CD4-positive, alpha-beta T cell treated with Interleukin-2 at 100 ng/mL for 4 hours (primary cell): Measurements from ENCODE around the gene CITED4.

Source experiments
- DNase-seq: peaks from one replicate; pipeline ENCODE4 v3.0.0-alpha.2; 2020; ENCODE audit warnings: low spot score

Gene CITED4

GRCh38 chr1:40834968-40835545 lies 27.1 kb downstream of the CITED4 start:
- no peak for DNase-seq

- no peak for DNase-seq
Observed at GRCh38 chr1:40833979-40834378, 28.2 kb downstream of the CITED4 start.

DNA sequence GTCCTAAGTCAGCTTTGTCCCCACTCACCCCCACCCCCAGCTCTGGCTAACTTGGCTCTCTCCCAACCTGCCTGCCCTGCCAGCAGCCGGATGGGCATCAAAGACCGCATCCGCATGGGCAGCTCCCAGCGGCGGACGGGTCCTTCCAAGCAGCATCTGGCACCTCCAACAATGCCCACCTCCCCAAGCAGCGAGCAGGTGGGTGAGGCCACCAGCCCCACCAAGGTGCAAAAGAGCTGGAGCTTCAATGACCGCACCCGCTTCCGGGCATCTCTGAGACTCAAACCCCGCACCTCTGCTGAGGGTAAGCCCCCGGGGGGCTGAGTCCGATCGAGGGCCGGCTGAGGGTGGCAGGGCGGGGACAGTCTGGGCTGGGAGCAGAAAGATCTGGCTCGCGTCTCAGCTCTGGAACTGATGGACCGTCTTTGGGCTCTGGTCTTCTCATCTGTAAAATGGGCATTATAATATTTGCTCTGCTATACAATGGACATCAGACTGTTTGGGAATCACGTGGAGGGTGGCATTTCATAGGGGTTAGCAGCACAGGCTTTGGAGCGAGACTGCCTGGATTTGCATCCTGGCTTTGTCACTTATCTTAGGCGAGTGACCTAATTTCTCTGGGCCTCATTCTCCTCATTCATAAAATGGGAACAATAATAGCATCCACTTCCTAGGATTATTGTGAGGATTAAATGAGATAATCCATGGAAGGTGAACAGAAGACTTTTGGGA lies 31.0 kb downstream of the CITED4 start:
- DNase-seq, result no peak

DNA sequence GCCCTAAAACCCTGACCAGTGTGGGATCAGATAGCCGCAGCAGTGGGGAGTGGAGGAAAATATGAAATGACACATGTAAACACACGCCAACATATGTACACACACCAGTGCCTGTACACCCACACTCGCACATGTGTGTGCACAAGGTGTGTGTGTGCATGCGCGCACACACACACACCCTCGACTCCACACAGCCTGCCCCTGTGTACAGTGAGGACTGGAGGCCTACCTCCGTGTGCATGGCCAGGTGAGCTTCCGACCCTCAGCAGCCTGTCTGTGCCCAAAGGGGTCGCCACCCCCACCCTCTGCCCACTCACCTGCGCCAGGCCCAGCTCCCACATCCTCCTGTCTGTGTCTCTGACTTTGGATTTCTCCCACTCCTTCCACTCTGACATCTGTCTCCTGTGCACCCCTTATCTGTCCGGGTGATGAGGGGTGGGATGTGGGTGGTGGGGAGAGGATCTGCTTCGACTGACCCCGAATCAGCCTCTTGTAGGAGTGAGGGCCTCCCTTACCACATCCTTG lies 31.7 kb downstream of the CITED4 start:
- DNase-seq, result no peak

DNA sequence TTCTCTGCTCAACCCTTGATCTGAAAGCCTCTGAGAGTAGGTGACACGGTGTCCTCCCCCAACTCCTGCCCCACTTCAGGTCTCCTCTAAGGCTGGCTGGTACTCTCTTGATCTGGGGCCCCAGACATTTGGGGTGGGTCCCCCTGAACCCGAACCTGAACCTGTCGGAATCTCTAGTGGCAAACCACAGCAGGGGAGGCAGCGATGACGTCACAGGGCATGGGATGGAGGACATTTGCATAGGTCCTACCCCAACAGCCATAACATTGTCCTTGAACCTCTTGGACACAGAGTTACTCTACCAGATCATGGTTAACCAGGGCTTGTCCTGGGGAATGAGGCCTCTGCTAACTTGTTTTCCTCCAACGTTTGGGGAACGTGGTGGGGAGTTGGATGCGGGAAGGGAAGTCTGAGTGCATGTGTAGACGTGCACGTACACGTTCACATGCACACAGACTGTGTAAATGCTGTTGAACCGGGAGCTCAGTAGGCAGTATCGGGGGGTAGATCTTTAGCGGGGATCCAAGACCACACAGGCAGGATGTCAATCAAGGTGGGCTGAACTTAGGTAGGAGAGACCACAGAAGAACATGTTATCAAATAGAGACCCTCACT lies 32.4 kb downstream of the CITED4 start:
- no peak for DNase-seq

DNA sequence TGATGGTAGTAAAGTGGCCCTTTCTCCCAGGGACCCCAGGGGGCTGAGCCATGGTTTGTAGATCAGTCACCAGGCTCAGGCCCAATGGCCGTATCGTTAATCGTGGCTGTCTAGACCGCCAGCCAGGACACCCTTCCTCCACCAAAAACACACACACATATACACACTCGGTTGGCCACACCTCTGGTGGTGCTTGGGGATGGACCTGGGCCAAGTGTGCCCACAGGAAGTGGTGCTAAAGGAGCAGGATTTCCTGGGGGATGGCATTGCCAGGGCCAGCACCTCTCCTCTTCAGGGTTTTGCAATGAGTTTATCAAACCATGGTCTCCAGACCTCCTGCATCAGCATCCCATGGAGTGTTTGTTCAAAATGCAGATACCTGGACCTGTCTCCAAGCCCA lies 36.2 kb downstream of the CITED4 start:
- no peak for DNase-seq

DNA sequence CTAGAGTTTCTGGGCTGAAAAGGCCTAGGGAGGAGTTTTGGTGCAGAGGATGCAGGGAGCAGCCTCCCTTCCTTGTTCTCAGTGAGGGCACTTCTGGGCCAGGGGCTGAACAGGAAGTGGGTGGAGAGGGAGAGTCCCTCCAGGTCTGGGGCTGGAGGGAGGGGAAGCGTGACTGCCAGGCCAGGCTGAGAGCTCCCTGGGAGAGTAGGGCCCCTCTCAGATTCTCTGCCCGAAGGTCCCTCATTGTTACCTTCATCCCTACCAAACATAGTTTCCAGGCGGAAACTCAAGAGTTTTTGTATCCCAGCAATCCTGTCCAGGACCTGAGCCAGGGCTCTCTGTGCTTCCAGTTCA lies 36.8 kb downstream of the CITED4 start:
- DNase-seq, result no peak

DNA sequence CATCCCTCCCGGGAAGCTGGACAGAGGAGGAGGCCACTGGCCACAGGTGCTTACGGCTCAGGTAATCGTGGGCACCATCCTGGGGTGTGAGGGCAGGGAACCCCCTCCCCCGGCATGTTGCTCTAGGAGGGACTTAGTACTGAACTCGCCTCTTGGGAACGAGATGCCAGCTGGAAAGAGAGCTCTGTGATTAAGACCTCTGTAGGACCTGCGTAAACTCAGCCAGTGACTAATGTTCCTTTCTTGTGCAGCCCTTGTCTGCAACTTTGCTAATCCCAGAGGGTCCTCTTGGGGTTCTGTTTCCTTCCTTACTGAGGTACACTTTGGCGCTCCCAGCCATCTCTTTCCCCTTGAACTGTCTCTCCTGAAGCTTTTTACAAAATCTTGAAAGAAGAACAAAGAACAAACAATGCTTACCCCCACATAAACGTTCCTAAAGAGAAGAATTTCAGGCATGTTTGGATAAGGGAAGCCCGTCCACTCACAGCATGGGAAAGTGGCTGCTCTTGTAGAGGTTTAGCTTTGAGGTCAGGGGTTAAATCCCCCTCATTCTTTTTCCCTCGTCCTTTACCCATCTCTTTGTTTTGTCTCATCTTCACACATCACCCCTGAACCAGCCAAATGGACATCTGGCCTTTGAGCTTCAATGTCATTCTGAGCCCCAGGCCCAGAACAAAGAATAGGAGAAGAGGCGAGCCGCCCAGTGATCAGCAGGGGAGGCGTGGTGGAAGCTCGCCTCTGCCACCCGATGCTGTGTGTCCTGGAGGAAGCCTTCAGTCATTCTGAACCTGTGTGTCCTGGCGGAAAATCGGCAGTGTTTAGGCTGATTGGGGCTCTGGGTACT lies 37.4 kb downstream of the CITED4 start:
- no peak for DNase-seq

DNA sequence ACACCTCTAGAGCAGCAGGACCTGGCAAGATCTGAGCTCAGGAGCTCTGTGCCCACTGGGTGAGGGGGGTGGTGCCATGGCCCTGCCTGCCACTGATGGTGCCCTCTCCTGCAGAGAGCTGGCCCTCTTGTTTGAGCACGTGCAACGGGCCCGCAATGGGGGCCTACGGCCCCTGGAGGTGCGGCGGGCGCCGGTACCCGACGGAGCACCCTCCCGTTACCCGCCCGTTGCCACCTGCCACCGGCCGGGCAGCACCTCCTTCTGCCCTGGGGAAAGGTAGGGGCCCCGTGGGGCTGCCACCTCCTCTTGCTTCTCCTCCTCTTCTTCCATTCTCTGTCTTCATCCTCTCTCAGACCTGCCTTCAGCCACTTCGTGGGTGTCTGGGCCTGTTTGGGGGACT lies 38.2 kb downstream of the CITED4 start:
- DNase-seq, result no peak

- no peak for DNase-seq
Observed at GRCh38 chr1:40823345-40823744, 38.8 kb downstream of the CITED4 start.

- DNase-seq, result no peak
Observed at GRCh38 chr1:40822890-40823289, 39.3 kb downstream of the CITED4 start.

GRCh38 chr1:40820911-40821693 lies 41.1 kb downstream of the CITED4 start:
- no peak for DNase-seq

DNA sequence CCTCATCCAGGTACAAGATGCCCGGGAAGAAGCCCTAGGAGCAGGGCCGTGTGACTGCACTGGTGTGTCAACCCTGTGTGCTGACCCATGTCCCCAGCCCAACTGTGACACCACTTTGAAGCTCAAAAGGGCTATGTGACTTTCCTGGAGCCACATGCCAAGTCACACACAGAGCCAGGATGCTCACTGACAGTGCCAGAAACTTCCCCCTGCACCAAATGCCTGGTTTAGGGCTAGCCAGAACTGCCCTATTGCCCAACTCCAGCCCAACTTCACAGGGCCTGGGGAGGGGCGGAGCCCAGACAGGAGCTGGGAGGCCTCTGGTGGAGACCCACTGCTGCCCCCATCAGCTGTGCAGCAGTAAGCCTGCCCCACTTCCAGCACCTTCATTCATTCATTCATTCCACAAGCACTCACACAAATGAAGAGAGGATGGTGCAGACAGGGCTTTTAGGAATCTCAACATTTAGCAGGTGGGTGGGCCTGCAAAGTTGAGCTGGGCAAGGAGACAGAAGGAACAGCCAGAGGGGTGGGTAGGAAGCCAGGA lies 41.8 kb downstream of the CITED4 start:
- DNase-seq, result no peak

- no peak for DNase-seq
Observed at GRCh38 chr1:40819101-40819500, 43.1 kb downstream of the CITED4 start.

GRCh38 chr1:40818264-40818961 lies 43.8 kb downstream of the CITED4 start:
- peak; percentile 85 for DNase-seq

DNA sequence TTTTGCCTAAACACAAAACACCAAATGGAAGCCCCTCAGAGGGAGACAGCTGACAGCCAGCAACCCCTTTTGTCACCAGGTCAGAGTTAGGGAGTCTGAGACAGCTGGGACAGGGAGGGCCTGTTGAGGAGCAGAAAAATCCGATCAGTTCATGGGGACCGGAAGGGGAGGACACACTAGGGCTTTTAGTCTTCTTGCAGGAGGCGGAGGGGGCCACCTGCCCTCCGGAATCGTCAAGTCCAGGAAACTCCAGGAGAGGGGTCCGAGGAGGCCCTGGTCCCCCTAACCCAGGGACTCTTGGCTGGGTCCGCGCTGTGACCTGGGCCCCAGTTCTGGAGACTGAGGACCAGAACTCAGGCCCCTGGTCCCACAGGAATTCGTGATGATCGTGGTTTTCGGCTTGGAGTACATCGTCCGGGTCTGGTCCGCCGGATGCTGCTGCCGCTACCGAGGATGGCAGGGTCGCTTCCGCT lies 44.3 kb downstream of the CITED4 start:
- no peak for DNase-seq

DNA sequence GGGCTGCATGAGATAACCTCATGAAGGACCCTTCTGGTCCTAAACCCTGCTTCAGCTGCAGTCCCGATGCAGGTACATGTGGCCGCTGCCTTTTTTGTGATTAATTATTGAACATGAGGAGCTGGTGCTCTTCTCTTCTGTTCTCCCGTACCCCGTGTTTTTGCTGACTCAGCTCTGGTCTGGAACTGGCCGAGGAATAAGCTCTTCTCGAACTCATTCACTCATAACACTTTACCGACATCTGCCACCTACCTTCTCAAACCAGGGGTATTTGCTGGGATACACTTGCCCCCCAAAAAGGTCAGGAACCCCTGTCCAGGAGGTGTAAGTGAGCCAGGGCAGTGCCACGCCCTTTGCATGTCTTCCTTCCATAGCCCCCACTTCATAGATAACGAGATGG lies 46.7 kb downstream of the CITED4 start:
- DNase-seq, result no peak
